SK-N-SH treated with all-trans-retinoic acid at 6 μM for 48 hours (cell line): ENCODE data around the gene PIGS.

Experiments
- ATAC-seq: fragments of 200-7000 bp; cut with Tn5 transposase; 3 replicates; pipeline ENCODE4 v1.9.1; 2020; ENCODE audit warnings: mild to moderate bottlenecking, moderate library complexity
- ARNTL ChIP-seq: fragments of 450-650 bp; formaldehyde crosslinking; IDR thresholded peaks from 2 replicates; pipeline ENCODE4 v1.5.0; 2020; ENCODE audit warnings: low read depth, mild to moderate bottlenecking, moderate library complexity, borderline replicate concordance
- BACH2 ChIP-seq: fragments of 250-450 bp; sonication (Bioruptor Pico); IDR thresholded peaks from 2 replicates; pipeline ENCODE4 v1.9.0; 2021; ENCODE audit warnings: mild to moderate bottlenecking, borderline replicate concordance
- CSDC2 ChIP-seq: fragments of 250-450 bp; sonication (Bioruptor Pico); IDR thresholded peaks from 2 replicates; pipeline ENCODE4 v1.5.0; 2020; ENCODE audit warnings: mild to moderate bottlenecking, moderate library complexity
- ESRRG ChIP-seq: fragments of 250-450 bp; sonication (Bioruptor Pico); IDR thresholded peaks from 2 replicates; pipeline ENCODE4 v1.6.1; 2021; ENCODE audit warnings: mild to moderate bottlenecking
- GLIS3 ChIP-seq: fragments of 250-450 bp; sonication (Bioruptor Pico); IDR thresholded peaks from 2 replicates; pipeline ENCODE4 v1.5.0; 2020; ENCODE audit warnings: mild to moderate bottlenecking, moderate library complexity
- ISL1 ChIP-seq: fragments of 250-450 bp; sonication (Bioruptor Pico); IDR thresholded peaks from 2 replicates; pipeline ENCODE4 v2.1.2; 2022; ENCODE audit warnings: mild to moderate bottlenecking, moderate library complexity
- OSR1 ChIP-seq: fragments of 250-450 bp; sonication (Bioruptor Pico); IDR thresholded peaks from 2 replicates; pipeline ENCODE4 v1.8.0; 2022; ENCODE audit warnings: moderate library complexity, mild to moderate bottlenecking, inconsistent platforms
- PPARA ChIP-seq: fragments of 250-450 bp; sonication (Bioruptor Pico); IDR thresholded peaks from 2 replicates; pipeline ENCODE4 v1.5.0; 2020; ENCODE audit warnings: mild to moderate bottlenecking, borderline replicate concordance
- RARB ChIP-seq: fragments of 250-450 bp; sonication (Bioruptor Pico); IDR thresholded peaks from 2 replicates; pipeline ENCODE4 v1.8.0; 2021; ENCODE audit warnings: mild to moderate bottlenecking, moderate library complexity
- SNAI2 ChIP-seq: fragments of 250-450 bp; sonication (Bioruptor Pico); IDR thresholded peaks from 2 replicates; pipeline ENCODE4 v1.5.0; 2020; ENCODE audit warnings: mild to moderate bottlenecking, moderate library complexity
- TCF4 ChIP-seq: fragments of 250-450 bp; sonication (Bioruptor Pico); IDR thresholded peaks from 2 replicates; pipeline ENCODE4 v1.8.0; 2021; ENCODE audit warnings: mild to moderate bottlenecking, moderate library complexity, borderline replicate concordance
- TOX ChIP-seq: fragments of 250-450 bp; sonication (Bioruptor Pico); IDR thresholded peaks from 2 replicates; pipeline ENCODE4 v1.8.0; 2021; ENCODE audit warnings: mild to moderate bottlenecking, moderate library complexity, borderline replicate concordance
- ZFP3 ChIP-seq: fragments of 250-450 bp; sonication (Bioruptor Pico); IDR thresholded peaks from 2 replicates; pipeline ENCODE4 v1.5.0; 2020; ENCODE audit warnings: mild to moderate bottlenecking, moderate library complexity
- ZFP30 ChIP-seq: fragments of 450-650 bp; formaldehyde crosslinking; IDR thresholded peaks from 2 replicates; pipeline ENCODE4 v1.5.0; 2022; ENCODE audit warnings: mild to moderate bottlenecking, moderate library complexity
- ZNF565 ChIP-seq: fragments of 450-650 bp; formaldehyde crosslinking; conservative IDR thresholded peaks from 2 replicates; pipeline ENCODE4 v1.5.0; 2020; ENCODE audit warnings: low read depth, mild to moderate bottlenecking, moderate library complexity
- ZNF70 ChIP-seq: fragments of 450-650 bp; formaldehyde crosslinking; IDR thresholded peaks from 2 replicates; pipeline ENCODE4 v1.5.0; 2020; ENCODE audit warnings: mild to moderate bottlenecking, moderate library complexity
- ZNF8 ChIP-seq: fragments of 450-650 bp; formaldehyde crosslinking; IDR thresholded peaks from 2 replicates; pipeline ENCODE4 v1.5.0; 2020; ENCODE audit warnings: mild to moderate bottlenecking, moderate library complexity
- TF ChIP-seq, protein P1 (sequence below): fragments of 250-450 bp; sonication (Bioruptor Pico); IDR thresholded peaks from 2 replicates; pipeline ENCODE4 v1.8.0; 2021; ENCODE audit warnings: low read depth, mild to moderate bottlenecking, moderate library complexity, borderline replicate concordance
- TF ChIP-seq, protein P2 (sequence below): fragments of 250-450 bp; sonication (Bioruptor Pico); IDR thresholded peaks from 2 replicates; pipeline ENCODE4 v1.8.0; 2020; ENCODE audit warnings: mild to moderate bottlenecking, moderate library complexity, borderline replicate concordance
- TF ChIP-seq, protein P3 (sequence below): fragments of 250-450 bp; sonication (Bioruptor Pico); IDR thresholded peaks from 2 replicates; pipeline ENCODE4 v1.5.1; 2021; ENCODE audit warnings: mild to moderate bottlenecking, moderate library complexity
- TF ChIP-seq, protein P4 (sequence below): fragments of 250-450 bp; sonication (Bioruptor Pico); IDR thresholded peaks from 2 replicates; pipeline ENCODE4 v1.5.0; 2020; ENCODE audit warnings: mild to moderate bottlenecking, moderate library complexity

PIGS gene

DNA sequence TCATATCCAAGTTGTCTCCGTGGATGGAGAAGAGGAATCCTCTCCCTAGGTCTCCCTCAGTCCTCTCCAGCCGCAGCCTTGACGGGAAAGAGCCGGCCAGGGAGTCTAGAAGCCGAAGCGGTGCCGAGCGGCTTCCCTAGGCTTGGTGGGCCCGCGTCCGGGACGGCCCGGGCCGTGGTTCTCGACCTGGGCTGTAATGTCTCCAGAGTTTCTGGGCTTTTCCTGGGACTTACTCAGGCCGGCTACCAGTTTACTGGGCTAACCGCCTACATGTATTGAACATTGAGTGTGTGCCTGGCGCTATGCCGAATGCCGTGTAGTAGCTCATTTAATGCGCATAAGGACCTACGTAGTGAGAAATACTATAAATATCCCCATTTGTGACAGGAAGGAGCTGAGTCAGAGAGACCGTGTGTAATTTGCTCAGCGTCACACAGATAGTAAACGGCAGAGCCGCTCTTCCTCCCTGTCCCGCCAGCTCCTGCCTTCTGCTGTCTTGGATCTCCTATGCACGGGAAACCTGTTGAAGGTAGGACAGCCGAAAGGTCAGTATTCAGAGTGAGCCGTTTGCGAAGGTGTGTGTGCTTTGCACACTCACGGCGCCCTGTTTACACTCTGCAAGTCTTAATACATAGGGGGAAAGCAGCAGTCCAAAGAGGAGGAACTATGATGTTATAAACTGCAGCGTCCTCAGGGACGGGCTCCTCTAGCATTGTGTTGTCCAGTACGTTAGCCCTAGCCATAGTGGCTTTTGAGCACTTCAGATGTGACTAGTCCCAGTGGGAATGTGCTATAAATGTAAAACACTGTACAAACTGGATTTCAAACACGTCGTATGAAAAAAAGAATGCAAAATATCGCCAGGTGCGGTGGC is 28.2 kb upstream of the PIGS start:
- ATAC-seq, result peak; percentile 77
- TF ChIP-seq ZNF8 (CRISPR knock-in tag) (no peak), ARNTL (CRISPR knock-in tag) (no peak), GLIS3 (no peak), OSR1 (CRISPR knock-in tag) (no peak), PPARA (no peak)
- TF ChIP-seq, protein P1, sequence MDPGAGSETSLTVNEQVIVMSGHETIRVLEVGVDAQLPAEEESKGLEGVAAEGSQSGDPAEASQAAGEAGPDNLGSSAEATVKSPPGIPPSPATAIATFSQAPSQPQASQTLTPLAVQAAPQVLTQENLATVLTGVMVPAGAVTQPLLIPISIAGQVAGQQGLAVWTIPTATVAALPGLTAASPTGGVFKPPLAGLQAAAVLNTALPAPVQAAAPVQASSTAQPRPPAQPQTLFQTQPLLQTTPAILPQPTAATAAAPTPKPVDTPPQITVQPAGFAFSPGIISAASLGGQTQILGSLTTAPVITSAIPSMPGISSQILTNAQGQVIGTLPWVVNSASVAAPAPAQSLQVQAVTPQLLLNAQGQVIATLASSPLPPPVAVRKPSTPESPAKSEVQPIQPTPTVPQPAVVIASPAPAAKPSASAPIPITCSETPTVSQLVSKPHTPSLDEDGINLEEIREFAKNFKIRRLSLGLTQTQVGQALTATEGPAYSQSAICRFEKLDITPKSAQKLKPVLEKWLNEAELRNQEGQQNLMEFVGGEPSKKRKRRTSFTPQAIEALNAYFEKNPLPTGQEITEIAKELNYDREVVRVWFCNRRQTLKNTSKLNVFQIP, result no peak

DNA sequence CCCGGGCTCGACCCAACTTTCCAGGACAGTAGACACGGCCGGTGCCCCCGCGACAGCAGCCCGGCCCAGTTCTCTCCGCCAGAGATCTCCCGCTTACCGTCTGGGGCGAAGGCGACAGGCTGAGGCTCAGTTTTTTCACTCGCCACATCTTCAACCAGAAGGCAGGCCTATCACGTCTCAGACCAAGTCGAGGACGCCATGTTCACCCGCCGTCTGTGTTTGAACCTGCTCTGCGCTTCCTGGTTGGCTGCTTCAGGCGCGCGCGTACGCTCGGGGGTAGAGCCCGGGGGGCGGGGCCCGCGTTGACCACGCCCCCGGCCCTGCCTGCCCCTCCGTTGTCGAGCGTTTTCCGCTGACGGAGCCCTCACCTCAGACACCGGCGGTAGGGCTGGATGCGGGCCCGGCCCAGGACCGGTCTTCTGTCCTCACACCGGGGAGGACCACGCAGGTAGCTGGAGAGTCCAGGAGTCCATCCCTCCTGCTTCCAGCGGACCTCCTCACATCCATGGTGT is 27.5 kb upstream of the PIGS start, which contains the start of gene SPAG5:
TSS of gene SPAG5 (minus strand) at position 227 of the 512 bp plus-strand sequence. CDS start at position 148, 79 bp downstream.
- TF ChIP-seq TOX (CRISPR knock-in tag), result no peak
- no peak for TF ChIP-seq ZFP3
- no peak for TF ChIP-seq ZNF565 (CRISPR knock-in tag)
- TF ChIP-seq CSDC2, result no peak
- no peak for TF ChIP-seq ZNF70 (CRISPR knock-in tag)
- TF ChIP-seq, all 23 proteins: peak for 0

DNA sequence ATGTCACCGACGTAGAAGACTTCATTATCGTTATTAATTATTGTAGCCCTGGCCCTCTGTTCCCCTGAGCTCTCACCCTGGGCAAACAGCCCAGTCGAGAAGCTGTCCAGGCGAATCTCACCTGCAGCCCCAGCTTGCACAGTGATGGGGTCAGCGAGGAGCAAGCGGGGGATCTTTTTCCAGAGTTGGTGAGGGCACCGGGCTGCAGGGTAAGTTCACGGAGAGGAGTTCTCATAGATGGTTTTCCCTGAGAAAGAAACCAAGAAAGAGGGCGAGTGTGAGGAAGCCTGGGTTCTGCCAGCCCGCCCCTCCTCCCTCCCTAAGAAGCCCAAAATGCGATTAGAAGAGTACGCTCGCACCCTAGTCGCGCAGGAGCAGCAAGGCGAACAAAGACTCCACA is 27.1 kb upstream of the PIGS start:
- ATAC-seq, result peak; percentile 8
- TF ChIP-seq BACH2 (CRISPR knock-in tag) (no peak), ISL1 (CRISPR knock-in tag) (no peak), TCF4 (CRISPR knock-in tag) (no peak), PPARA (no peak)

More for the DNA sequence above, 27.5 kb upstream of the PIGS start, which contains the start of gene SPAG5:
- peak; percentile 95 for ATAC-seq

DNA sequence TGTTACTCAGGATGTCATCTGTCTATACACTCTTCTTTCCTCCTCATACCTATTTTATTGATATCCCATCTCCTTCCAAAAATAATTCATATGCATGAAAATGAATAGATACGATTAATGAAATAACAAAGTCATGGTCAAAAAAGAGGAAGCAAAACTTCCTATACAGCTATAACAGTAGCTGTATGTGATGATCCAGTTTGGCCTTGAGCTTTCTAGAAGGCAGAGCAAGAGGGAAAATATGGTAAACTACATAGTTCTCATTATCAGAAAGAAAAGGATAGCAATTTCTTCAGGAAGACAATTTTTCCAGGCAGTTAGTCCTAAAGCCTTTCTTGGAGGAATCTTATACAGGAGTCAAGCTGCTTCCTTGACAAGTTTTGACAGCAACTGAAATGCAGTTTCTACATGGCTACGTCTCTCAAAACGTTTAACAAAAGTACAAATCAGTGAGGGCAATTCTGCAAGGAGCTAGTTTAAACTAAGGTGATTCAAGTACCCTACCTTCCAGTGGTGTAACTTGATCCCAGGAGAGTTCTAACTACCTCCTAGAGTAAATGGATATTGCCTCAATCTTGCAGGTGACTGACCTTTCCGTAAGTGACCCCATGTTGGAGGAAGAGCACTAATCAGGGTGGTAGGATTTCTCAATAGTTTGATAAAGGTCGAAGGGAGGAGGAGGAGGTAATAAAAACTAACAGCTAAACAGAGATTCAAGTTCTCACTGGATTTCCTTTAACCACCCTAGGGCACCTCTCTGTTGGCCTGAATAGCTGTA is 26.5 kb upstream of the PIGS start:
- ATAC-seq, result no peak
- TF ChIP-seq PPARA, result no peak
- TF ChIP-seq, protein P1, result no peak
- TF ChIP-seq ISL1 (CRISPR knock-in tag), result no peak
- TF ChIP-seq CSDC2, result no peak
- no peak for TF ChIP-seq BACH2 (CRISPR knock-in tag)
- TF ChIP-seq, protein P2, sequence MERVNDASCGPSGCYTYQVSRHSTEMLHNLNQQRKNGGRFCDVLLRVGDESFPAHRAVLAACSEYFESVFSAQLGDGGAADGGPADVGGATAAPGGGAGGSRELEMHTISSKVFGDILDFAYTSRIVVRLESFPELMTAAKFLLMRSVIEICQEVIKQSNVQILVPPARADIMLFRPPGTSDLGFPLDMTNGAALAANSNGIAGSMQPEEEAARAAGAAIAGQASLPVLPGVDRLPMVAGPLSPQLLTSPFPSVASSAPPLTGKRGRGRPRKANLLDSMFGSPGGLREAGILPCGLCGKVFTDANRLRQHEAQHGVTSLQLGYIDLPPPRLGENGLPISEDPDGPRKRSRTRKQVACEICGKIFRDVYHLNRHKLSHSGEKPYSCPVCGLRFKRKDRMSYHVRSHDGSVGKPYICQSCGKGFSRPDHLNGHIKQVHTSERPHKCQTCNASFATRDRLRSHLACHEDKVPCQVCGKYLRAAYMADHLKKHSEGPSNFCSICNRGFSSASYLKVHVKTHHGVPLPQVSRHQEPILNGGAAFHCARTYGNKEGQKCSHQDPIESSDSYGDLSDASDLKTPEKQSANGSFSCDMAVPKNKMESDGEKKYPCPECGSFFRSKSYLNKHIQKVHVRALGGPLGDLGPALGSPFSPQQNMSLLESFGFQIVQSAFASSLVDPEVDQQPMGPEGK (CRISPR knock-in tag), result no peak
- TF ChIP-seq ZNF70 (CRISPR knock-in tag), result no peak
- TF ChIP-seq ZFP30 (CRISPR knock-in tag), result no peak
- TF ChIP-seq, protein P3, sequence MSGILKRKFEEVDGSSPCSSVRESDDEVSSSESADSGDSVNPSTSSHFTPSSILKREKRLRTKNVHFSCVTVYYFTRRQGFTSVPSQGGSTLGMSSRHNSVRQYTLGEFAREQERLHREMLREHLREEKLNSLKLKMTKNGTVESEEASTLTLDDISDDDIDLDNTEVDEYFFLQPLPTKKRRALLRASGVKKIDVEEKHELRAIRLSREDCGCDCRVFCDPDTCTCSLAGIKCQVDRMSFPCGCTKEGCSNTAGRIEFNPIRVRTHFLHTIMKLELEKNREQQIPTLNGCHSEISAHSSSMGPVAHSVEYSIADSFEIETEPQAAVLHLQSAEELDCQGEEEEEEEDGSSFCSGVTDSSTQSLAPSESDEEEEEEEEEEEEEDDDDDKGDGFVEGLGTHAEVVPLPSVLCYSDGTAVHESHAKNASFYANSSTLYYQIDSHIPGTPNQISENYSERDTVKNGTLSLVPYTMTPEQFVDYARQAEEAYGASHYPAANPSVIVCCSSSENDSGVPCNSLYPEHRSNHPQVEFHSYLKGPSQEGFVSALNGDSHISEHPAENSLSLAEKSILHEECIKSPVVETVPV (CRISPR knock-in tag), result no peak
- no peak for TF ChIP-seq RARB (CRISPR knock-in tag)
- no peak for TF ChIP-seq ESRRG (CRISPR knock-in tag)
- no peak for TF ChIP-seq TCF4 (CRISPR knock-in tag)
- TF ChIP-seq OSR1 (CRISPR knock-in tag), result no peak
- TF ChIP-seq, protein P4, sequence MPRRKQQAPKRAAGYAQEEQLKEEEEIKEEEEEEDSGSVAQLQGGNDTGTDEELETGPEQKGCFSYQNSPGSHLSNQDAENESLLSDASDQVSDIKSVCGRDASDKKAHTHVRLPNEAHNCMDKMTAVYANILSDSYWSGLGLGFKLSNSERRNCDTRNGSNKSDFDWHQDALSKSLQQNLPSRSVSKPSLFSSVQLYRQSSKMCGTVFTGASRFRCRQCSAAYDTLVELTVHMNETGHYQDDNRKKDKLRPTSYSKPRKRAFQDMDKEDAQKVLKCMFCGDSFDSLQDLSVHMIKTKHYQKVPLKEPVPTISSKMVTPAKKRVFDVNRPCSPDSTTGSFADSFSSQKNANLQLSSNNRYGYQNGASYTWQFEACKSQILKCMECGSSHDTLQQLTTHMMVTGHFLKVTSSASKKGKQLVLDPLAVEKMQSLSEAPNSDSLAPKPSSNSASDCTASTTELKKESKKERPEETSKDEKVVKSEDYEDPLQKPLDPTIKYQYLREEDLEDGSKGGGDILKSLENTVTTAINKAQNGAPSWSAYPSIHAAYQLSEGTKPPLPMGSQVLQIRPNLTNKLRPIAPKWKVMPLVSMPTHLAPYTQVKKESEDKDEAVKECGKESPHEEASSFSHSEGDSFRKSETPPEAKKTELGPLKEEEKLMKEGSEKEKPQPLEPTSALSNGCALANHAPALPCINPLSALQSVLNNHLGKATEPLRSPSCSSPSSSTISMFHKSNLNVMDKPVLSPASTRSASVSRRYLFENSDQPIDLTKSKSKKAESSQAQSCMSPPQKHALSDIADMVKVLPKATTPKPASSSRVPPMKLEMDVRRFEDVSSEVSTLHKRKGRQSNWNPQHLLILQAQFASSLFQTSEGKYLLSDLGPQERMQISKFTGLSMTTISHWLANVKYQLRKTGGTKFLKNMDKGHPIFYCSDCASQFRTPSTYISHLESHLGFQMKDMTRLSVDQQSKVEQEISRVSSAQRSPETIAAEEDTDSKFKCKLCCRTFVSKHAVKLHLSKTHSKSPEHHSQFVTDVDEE (CRISPR knock-in tag), result no peak
- TF ChIP-seq ZNF8 (CRISPR knock-in tag), result no peak
- TF ChIP-seq SNAI2 (CRISPR knock-in tag), result no peak
- no peak for TF ChIP-seq ARNTL (CRISPR knock-in tag)
- no peak for TF ChIP-seq ZFP3
- TF ChIP-seq, all 23 proteins: peak for 0
